ENCODE results near the gene MYOZ3. TPM values are rescaled to one million over a fixed set of nuclear protein-coding genes. Genes with fewer than 3 reads are reported as not detected.

MYOZ3 gene
- total RNA-seq, 1 experiment from 2014 or later: not detected

DNA sequence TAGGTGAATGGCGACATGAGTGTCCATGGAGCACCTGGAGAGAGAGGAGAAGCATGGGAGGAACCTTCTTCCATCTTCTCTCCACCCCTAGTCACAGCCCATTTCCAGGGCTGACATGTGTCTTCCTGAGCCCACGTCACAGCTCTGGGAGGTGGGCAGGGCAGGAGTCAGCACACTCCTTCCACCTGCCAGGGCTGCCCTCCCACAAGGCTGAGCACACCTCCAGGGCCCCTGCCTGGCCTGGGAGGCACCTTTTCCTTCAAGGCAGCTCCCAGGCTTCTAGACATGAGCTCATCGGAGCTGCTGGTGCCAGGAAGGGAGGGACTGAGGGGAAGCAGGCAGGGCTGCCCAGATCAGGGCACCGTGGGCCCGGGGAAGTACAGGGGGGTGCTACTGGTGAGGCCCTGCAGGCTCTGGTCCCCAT, 34.2 kb upstream of the MYOZ3 start:
- no peak for DNase-seq (ENCODE audit: low read depth)

DNA sequence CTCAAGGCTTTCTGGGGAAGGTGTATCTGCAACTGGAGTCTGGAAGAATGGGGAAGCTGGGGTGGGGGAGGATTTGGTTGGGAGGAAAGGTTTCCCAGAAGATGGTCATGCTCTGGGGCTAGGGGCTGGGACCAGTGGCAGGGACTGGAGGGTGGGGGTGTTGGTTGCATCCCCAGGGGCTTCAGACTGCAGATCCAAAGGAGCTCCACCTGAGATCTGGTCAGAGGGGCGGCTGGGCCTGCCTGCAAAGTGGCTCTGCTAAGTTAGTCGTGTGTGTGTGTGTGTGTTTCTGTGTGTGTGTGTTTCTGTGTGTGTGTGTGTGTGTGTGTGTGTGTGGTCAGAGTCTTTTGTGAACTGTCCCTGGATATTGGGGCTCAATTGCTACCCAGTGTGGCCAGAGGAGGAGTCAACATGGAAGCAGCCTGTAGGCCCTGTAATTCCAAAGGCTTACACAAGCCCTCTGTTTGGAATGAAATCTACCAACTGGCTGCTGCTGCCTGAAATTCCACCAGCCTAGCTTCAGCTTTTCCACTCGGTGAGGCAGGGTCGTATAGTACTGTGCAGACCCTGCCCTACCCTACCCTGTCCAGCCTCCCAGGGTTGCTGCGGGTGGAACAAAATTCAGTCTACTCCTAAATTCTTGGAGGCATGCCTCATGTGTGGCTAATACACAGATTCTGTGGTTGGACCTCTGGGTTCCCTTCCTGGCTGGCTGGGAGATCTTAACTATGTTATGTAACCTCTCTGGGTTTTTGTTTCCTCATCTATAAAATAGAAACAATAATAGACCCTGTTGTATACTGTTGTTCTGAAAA, 33.1 kb upstream of the MYOZ3 start:
- no peak for DNase-seq (ENCODE audit: low read depth)

DNA sequence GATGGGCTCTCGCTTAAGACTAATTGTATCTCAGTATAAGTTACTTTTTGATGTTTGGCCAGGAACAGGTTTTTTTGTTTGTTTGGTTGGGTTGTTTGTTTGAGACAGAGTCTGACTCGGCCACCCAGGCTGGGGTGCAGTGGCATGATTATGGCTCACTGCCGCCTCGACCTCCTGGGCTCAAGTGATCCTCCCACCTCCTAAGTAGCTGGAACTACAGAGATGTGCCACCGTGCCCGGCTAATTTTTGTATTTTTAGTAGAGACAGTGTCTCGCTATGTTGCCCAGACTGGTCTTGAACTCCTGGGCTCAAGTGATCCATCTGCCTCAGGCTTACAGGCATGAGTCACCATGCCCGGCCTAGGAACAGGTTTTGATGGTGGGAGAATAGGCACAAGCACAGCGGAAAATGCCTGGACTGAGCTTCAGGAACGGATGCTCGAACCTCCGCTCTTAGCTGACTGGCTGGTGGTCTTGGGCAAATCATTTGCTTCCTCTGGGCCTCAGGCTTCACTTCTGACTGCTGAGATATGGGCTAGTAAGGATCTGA, 32.0 kb upstream of the MYOZ3 start:
- DNase-seq (ENCODE audit: low read depth): no peak

DNA sequence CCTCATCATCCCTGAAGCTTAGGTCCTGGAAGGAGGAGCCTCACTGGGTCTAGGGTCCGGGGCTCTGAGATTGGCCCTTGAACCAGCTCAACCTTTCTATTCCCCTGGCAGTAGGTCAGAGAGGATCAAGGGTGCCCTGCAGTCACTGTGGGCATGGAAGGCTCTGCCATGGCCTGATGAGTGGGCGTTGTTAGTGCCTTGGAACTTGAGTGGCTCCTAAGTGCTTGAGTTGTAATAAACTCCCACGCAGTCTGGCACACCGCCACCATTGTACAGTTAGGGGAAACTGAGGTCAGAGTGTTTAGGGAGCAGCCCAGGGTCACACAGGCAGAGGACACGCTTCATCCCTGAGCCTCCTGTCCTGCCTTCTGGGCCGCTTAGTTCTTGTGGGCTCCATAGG, 31.0 kb upstream of the MYOZ3 start:
- no peak for DNase-seq (ENCODE audit: low read depth)

DNA sequence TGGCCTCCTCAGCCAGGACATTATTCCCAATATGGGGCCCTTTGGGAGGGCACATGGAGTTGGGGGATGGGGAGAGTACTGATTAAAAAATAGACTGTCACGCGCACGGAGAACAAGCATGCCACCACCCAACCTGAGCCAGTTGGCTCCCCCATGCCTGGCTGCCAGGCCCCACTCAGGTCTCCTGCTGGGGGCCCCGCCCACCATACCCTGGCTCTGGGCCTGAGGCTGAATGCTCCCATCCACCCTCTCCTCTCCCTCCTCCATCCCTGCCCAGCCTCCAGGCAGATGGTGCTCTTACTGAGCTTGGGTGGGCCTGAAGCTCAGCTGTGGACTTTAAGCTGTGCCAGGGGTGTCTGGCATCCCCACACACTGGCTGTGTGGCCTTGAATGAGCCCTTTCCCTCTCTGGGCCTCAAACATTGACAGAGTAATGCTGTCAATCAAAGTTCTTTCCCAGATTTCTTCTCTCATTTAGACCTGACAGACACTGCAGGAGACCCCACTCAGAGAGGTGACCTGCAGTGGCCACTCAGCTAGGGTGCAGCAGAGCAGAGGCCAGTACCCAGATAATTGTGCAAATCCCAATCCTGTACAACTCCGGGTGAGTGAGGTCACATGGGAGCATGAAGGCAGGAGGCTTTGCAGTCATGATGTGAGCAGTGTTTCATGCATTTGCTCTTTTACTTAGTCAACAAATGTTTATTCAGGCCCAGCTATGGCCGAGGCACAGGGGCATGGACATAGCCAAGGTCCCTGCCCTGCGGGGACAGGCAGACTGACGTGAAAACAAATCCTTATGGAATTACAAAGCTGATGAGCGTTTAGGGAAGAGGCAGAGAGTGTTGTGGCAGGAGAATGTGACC, 30.4 kb upstream of the MYOZ3 start:
- DNase-seq (ENCODE audit: low read depth): no peak

DNA sequence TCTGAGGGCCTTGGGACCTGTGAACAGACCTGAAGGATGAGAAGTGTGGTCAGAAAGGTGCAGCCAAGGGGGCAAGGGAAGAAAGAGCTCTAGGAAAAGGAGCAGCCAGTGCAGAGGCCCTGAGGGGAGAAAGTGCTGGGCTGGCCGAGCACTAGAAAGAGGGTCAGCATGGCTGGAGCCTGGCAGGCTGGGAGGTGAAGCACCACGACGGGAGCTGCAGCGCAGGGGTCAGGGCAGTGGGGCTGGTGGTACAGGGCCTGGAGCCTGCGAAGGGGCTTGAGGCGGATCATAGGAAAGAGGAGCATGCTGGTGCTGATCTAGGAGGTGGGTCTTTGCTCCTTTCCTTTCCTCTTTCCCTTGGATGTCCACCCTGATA, 29.7 kb upstream of the MYOZ3 start:
- no peak for DNase-seq (ENCODE audit: low read depth)

DNA sequence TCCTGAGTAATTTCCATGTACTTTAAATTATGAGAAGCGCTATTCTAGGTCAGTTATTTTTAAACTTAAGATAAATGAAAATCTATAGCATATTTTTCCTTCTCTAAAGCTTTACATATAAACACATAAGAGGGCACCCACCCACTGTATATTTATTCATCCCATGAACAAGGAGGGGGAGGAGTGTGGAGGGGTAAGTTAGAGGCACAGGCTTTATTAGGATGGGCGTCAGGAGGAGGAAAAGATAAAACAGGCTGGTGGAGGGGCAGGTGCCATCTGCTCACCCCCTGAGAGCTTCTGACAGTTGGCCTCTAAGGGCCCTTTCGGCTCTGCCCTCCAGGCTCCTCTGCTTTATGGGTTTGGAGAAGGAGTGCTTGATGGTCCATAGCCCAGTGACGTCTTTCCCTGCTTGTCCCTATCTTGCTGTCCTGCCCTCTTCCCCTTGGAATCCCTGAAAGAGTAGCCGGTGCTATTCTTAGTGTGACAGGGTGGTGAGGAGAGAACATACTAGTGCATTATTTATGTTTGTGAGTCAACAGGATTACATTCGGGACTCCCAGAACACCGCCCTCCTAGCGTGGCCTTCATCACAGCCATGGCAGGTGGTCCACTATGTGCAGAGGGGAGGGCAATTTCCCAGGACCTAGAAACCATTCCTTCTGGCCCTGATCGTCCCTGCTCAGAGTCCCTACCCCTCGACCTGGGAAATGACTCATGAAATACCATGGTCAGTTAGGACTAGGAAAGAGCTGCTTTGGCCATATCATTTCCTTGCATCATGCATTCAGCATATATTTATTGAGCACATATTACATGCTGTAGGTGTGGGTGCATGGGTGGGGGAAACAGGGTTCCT, 28.5 kb upstream of the MYOZ3 start:
- peak; percentile 46 for DNase-seq (ENCODE audit: low read depth)

DNA sequence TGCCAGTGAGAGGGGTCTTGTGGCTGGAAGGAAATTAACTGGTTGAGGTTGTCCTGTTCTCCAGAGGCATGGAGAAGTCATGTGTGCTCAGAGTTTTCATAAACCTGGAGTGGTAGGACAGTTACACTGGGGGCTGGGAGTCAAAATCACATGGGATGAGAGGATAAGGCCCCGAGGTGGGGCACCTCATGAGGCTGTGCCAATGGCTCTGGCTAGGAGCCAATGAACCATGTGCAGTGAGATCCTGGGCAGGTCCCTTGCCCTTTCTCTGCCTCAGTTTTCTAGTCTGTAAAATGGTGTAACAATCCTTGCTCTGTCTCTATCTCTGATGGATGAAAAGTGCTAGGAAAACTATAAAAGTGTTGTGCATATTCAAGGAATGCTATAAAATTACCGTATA, 27.6 kb upstream of the MYOZ3 start:
- DNase-seq (ENCODE audit: low read depth): no peak

DNA sequence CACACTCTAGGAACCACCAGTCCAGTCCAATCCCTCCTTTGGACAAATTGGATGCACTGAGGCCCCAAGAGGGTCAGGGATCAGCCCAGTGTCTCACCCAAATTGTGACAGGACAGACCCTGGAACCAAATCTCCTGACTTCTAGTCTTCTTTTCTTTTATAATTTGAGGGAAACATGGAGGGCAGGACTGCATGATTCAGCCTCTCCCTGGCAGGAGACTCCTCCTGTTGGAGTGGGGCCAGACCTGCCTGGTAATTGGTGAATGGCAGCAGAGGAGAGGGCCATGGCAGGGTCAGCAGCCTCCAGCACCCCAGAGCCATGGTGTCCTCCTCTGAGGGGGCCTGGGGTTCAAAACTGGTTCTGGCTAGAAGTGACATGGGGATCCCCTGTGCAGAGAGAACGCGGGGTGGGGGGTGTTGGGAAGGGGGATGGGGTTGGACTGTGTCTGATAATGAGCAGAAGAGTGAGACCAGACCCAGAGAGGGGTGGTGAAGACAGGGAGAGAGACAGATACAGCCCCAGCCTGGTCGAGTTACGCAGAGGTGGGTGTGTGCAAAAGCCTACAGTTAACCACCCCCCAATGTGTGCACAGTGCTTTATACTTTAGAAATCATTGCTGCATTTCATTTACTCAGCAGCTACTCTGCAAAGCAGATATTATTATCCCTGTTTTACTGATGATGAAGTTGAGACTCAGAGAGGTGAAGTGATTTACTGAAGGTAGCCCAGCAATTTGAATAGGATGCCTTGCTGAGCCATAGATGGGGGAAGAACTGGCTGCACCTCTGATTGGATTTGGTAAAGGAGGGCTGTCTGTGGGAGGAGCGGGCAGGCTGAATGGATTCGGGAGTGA, 24.4 kb upstream of the MYOZ3 start:
- peak; percentile 78 for DNase-seq (ENCODE audit: low read depth)

DNA sequence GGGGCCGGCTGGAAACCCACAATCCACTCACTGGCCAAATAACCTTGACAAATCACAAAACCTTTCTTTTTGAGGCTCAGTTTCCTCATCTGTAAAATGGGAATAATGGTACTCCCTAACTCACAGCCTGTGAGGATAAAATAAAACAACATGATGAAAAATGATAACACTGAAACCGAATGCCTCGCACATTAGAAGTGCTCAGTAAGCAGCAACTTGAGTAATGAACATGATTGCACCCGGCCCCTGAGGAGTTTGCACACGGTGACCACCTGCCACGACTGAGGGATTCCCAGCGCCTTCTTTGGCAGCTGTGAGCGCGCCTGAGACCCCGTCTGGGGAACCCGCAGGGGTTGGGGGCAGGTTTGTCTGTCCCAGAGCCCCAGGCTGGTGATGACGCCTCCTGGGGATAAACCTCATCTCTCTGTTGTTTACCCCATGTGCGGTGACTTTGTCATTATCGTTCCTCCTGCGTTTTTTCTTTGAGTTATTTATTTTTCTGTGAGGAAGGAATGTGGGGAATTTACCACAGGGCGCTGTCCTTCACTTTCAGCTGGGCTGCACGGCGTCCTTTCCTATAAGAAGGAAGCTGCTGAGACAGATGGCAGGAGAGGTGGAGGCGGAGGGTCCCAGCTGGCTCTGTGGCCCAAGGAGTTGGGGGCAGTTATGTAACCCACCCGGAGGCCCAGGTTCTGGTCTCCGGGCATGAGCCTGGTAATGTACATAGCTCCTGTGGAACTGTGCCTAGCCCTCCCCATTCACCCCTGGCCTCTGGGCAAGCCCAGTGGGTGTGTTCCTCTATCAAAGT, 23.6 kb upstream of the MYOZ3 start:
- DNase-seq (ENCODE audit: low read depth): peak; percentile 91

DNA sequence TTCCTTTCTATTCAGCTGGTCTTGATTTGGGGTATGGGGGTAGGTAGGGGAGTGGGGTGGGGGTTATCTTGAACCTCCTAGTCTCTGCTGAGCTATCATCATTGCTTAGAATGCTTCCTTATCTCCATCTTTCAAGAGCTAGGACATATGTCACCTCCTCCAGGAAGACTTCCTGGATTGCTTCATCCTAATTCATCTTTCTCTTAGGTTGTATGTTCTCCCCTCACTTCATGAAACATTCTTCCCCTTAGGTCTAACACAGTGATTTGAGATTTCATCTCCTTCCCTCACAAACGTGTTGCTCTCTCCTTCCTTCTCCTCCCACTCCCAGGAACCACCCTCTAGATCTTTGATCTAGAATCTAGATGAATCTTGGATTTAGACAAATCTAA, 23.0 kb upstream of the MYOZ3 start:
- no peak for DNase-seq (ENCODE audit: low read depth)

DNA sequence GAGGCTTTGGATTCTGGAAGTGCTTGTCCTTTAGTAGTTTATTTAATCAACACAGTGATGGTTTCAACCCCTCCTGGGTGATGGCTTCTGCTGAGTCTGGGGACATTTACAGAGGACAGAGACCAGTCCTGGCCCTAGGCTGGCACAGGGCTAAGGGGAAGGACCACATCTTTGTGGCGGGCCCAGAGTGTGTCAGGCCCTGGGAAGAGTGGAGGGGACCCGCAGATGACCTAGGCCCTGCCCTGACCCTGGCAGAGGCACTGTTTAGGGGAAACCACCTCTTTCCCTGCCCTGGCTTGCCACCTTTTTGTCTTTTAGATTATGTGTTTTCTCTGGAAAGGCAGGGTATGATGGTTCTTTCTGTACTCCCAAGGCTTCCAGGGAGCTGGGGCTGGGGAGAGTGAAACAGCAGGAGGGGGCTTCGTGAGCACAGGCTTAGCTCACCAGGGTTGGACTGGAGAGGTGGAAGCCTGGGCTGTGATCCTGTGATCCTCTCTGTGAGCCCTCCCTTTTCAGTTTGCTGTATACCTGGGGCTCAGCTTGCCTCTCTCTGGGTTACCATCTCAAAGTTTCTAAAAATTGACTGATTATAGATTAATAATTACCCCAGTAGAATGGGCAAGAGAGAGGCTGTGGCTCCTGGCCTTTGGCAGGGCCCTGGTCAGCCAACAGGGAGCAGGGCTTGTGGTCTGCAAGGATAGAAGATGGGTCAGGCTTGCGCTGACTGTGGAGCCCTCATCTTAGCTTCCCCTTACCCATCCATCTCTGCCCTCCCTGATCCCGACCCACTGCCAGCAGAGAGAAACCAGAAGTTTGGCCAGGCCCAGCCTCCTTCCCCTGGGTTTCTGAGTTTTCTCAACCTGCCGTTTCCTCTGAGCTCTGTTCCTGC, 22.3 kb upstream of the MYOZ3 start:
- DNase-seq (ENCODE audit: low read depth): no peak

DNA sequence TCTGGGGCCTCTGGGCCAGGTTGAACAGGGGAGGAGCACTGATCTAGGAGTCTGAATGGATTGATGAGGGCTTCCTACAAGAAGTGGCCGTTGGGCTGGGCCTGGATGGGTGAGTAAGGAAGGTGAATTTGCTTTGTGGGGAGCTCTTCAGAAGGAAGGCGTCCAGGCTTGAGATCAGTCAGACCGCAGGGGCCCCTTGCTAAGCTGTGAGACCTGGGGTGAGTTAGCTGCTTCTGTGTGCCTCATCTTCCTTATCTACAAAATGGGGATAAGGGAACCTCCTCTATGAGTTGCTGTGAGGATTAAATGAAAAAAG, 21.7 kb upstream of the MYOZ3 start:
- no peak for DNase-seq (ENCODE audit: low read depth)

DNA sequence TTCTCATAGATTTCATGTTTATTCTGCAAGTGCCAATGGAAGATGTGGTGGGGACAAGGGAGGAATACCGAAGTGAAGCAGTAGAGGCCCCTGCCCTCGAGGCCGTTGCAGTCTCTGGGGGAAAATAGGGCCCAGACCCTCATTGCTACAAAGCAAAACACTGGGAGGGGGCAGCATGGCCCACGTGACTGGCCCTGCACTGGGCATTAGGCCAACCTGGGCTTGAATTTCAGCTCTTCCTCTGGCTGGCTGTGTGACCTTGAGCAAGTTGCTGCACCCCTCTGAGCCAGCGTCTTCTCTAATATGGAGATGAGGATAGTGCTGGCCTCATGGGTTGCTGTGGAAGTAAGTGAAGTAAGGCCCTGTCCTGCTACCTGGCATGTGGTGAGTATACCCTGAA, 21.3 kb upstream of the MYOZ3 start:
- no peak for DNase-seq (ENCODE audit: low read depth)

DNA sequence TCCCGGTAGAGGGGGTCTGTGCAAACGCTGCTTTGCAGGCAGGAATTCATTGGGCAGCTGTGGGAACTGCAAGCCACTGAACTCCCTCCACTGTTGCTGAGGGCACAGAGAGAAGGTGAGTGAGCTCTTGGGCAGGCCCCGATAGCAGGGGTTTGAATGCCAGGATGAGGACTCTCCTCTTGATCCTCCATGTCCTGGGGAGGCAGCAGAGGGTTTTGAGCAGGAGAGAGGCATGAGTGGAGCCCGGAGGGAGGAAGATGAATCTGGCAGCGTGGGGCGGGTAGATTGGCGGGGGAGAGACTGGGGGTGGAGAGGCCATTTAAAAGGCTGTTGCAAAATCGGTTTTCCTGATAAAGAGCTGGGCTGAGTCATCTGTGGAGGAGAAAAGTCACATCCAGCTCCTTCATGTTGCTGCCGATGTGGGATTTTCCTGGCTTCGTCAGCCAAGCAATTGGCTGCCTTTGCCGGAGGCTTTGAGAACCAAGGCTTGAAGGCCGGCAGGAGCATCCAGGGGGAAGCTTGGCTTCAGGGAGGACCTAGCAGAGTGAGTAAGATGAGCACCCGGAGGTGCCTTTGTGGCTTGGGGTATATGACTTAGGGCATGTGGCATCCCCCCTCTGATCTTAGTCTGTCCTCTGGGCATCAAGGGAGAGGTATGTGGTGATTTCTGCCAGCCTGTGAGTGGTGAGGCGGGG, 20.6 kb upstream of the MYOZ3 start, which contains the start of gene SYNPO:
Gene SYNPO, plus strand, starts transcription at position 350 of the 695 bp plus-strand sequence. CDS start 7,616 bp downstream, outside the sequence.
- DNase-seq (ENCODE audit: low read depth): peak; percentile 90

DNA sequence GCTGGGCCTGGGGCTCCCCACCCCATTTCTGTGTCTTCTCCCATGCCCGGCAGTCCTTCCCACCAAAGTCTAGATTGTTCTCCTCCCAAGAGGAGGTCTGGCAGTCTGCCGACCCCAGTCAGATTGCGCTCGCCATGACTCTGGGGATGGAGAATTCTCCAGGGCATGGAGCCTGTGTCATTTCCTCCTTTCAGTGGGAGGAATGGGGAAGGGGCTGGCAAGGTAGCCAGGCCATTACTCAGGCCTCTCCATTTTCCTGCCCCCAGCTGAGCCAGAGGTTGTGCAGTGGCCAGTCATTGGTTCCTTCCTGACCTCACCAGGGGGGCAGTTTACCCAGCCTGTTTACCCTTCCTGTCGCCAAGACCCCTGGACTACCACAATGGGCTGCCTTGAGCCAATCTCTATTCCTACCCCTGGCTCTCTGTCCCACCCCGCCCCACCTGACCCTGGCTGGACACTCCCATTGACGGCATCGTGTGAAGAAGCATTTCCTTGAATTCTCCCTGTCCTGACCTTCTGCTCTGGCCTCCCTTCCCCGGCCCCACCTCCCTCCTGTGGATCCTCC, 20.0 kb upstream of the MYOZ3 start:
- peak; percentile 84 for DNase-seq (ENCODE audit: low read depth)

DNA sequence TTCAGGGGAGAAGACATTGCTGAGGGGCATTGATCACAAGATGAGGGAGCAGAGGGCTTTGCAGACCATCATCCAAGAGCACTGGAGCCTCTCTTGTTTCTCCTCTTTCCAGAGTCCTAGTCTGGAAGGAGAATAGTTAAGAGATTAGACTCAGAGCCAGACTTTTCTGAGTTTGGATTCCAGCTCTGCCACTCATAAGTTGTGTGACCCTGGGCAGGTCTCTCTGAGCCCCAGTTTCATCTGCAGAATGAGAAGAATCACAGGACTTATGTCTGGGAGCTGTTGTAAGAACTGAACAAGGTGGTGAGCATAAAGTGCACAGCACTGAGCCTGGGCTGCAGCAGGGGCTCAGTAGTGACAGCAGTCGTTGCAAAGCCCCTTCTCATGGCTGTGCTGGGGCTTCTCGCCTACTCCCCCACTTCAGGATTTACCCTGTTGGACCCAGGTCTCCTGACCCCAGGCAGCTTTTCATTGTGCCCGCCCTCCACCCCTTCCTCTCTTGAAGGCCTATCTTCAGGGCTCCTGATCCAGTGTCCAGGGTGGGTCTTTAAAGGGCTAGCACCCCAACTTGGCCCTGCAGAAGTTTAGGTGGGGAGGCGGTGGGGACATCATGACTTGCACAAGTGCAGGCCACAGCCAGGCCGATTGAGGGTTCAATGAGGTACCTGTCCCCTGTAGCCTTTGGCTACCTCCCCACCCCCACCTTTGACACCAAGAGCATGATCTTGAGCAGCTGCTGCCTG, 19.1 kb upstream of the MYOZ3 start:
- DNase-seq (ENCODE audit: low read depth): no peak

All from HT1080 (cell line).